Astrocyte (in vitro differentiated cells and primary cell): ENCODE results near the gene NAALADL2. TPM values are rescaled to one million over a fixed set of nuclear protein-coding genes. Genes with fewer than 3 reads are reported as not detected.

Source experiments
- DNase-seq: peaks from one replicate; pipeline ENCODE4 v3.0.0-alpha.2; 2010; ENCODE audit warnings: low read depth
- FAIRE-seq: peaks from 2 replicates; lab custom pipeline; 2011; peaks lifted over from hg19 to GRCh38; lab: Jason Lieb, UNC
- H2AFZ ChIP-seq: 2 replicates; pipeline ENCODE4 v1.6.0; 2012; ENCODE audit warnings: low read depth, low read length, inconsistent platforms
- H3K27ac ChIP-seq: 2 replicates; pipeline ENCODE4 v1.5.1; 2011; ENCODE audit warnings: low read depth, low read length, inconsistent platforms
- H3K27me3 ChIP-seq: 2 replicates; pipeline ENCODE4 v1.6.0; 2011; ENCODE audit warnings: low read length, inconsistent platforms; ENCODE audit not compliant: insufficient read depth
- H3K36me3 ChIP-seq: 2 replicates; pipeline ENCODE4 v1.5.1; 2011; ENCODE audit warnings: low read length, inconsistent platforms; ENCODE audit not compliant: insufficient read depth
- H3K4me1 ChIP-seq: 2 replicates; pipeline ENCODE4 v1.5.1; 2011; ENCODE audit warnings: low read length, inconsistent platforms; ENCODE audit not compliant: insufficient read depth
- H3K4me2 ChIP-seq: 2 replicates; pipeline ENCODE4 v1.6.0; 2012; ENCODE audit warnings: low read length, inconsistent platforms
- H3K4me3 ChIP-seq: 2 replicates; pipeline ENCODE4 v1.5.1; 2011; ENCODE audit warnings: low read depth, mild to moderate bottlenecking, low read length, inconsistent platforms; ENCODE audit not compliant: insufficient read depth
- H3K79me2 ChIP-seq: 2 replicates; pipeline ENCODE4 v1.6.0; 2012; ENCODE audit warnings: mild to moderate bottlenecking, low read length, inconsistent platforms; ENCODE audit not compliant: insufficient read depth
- H3K9ac ChIP-seq: 2 replicates; pipeline ENCODE4 v1.6.0; 2012; ENCODE audit warnings: mild to moderate bottlenecking, low read length, inconsistent platforms
- H3K9me3 ChIP-seq: 2 replicates; pipeline ENCODE4 v1.5.1; 2012; ENCODE audit warnings: low read depth, mild to moderate bottlenecking, low read length, inconsistent platforms; ENCODE audit not compliant: insufficient read depth
- H4K20me1 ChIP-seq: 2 replicates; pipeline ENCODE4 v1.6.0; 2012; ENCODE audit warnings: low read length, inconsistent platforms; ENCODE audit not compliant: insufficient read depth
- H3K27ac Mint-ChIP-seq: one replicate; pipeline ENCODE4 v1.8.0; 2021; ENCODE audit warnings: mild to moderate bottlenecking, mixed read lengths; ENCODE audit not compliant: unreplicated experiment
- H3K27me3 Mint-ChIP-seq: one replicate; pipeline ENCODE4 v1.8.0; 2021; ENCODE audit warnings: low read depth, mixed read lengths; ENCODE audit not compliant: unreplicated experiment
- H3K36me3 Mint-ChIP-seq: one replicate; pipeline ENCODE4 v1.8.0; 2021; ENCODE audit warnings: low read depth, mixed read lengths; ENCODE audit not compliant: unreplicated experiment
- H3K4me1 Mint-ChIP-seq: one replicate; pipeline ENCODE4 v1.8.0; 2021; ENCODE audit warnings: low read depth, mixed read lengths; ENCODE audit not compliant: unreplicated experiment
- H3K4me3 Mint-ChIP-seq: one replicate; pipeline ENCODE4 v1.8.0; 2021; ENCODE audit warnings: mild to moderate bottlenecking, moderate library complexity, mixed read lengths; ENCODE audit not compliant: unreplicated experiment
- H3K9me3 Mint-ChIP-seq: one replicate; pipeline ENCODE4 v1.8.0; 2021; ENCODE audit warnings: mild to moderate bottlenecking, mixed read lengths; ENCODE audit not compliant: unreplicated experiment
- EZH2 ChIP-seq: IDR thresholded peaks from 2 replicates; pipeline ENCODE4 v1.6.1; 2012; ENCODE audit warnings: mild to moderate bottlenecking, low read length, inconsistent platforms; ENCODE audit not compliant: insufficient read depth
- total RNA-seq: library from RNA; stranded (reverse); gene quantifications from 2 replicates; pipeline ENCODE4 v1.2.1, GENCODE V29; 2021
- TF ChIP-seq, protein P1 (sequence below): IDR thresholded peaks from 2 replicates; pipeline ENCODE4 v1.5.1; 2011; ENCODE audit warnings: low read depth, mild to moderate bottlenecking, inconsistent platforms, low read length, moderate library complexity; ENCODE audit not compliant: insufficient read depth

Gene NAALADL2
- total RNA-seq, 1 donor from 2014 or later = 2.7 TPM

DNA sequence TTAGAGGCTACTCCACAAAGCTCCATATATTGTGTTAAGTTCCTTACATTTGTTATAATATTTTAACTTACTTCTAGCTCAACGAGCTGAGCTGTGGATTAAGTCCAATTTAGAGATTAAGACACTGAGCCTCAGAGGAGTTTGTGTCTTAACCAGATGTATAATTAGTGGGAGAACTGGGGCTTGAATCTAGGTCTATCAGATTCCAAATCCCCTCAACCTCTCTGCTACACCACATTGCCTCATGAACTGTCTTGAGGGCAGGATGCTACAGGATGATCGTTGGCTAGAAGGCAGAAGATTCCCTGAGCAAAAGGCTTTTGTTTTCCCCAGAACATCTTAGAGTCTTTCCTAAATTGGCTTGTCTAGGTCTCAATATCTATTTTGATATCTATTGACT is 890.8 kb downstream of the NAALADL2 start:
- Histone ChIP-seq H3K9me3 (no peaks in the 10 kb centered on the region), H3K4me2 (no peak overlapping the region), H3K27ac (no peak overlapping the region), H2AFZ (no peak overlapping the region), H3K4me1 (no peaks in the 10 kb centered on the region), H3K9ac (no peak overlapping the region), H3K4me3 (no peak overlapping the region), H4K20me1 (no peaks in the 10 kb centered on the region), H3K36me3 (no peaks in the 10 kb centered on the region), H3K79me2 (no peaks in the 10 kb centered on the region), H3K27me3 (no peaks in the 10 kb centered on the region)
- Mint-ChIP-seq H3K4me1 (peaks cover 2% of the 10 kb centered on the region), H3K27me3 (no peaks in the 10 kb centered on the region), H3K36me3 (no peaks in the 10 kb centered on the region), H3K9me3 (no peaks in the 10 kb centered on the region), H3K27ac (no peak overlapping the region), H3K4me3 (no peak overlapping the region)
- DNase-seq (no peak), FAIRE-seq (no peak)
- TF ChIP-seq, protein P1, sequence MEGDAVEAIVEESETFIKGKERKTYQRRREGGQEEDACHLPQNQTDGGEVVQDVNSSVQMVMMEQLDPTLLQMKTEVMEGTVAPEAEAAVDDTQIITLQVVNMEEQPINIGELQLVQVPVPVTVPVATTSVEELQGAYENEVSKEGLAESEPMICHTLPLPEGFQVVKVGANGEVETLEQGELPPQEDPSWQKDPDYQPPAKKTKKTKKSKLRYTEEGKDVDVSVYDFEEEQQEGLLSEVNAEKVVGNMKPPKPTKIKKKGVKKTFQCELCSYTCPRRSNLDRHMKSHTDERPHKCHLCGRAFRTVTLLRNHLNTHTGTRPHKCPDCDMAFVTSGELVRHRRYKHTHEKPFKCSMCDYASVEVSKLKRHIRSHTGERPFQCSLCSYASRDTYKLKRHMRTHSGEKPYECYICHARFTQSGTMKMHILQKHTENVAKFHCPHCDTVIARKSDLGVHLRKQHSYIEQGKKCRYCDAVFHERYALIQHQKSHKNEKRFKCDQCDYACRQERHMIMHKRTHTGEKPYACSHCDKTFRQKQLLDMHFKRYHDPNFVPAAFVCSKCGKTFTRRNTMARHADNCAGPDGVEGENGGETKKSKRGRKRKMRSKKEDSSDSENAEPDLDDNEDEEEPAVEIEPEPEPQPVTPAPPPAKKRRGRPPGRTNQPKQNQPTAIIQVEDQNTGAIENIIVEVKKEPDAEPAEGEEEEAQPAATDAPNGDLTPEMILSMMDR = no peak
- no peak for TF ChIP-seq EZH2

DNA sequence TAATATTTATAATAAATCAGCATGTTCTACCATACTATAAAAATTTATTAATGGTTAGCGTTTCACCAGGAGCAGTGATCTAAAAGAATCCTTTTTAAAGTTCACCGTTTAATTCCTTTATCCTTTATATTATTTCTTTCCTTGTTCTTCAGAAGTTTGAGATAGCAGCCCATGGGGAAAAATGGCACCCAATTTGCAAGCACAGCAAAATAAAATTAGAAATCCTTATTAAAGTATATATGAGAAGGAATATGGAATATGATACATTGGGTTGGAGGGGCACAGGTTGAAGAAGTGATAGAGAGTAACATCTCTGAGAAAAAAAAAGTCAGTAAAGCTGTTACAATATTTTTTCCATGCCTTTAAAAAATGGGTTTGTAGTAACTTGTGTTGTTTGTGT is 892.0 kb downstream of the NAALADL2 start:
- no peaks in the 10 kb centered on the region for H3K36me3 ChIP-seq
- no peaks in the 10 kb centered on the region for H4K20me1 ChIP-seq
- no peaks in the 10 kb centered on the region for H3K9me3 Mint-ChIP-seq
- H3K4me1 Mint-ChIP-seq = peaks cover 2% of the 10 kb centered on the region
- H3K79me2 ChIP-seq = no peaks in the 10 kb centered on the region
- no peak overlapping the region for H3K4me3 Mint-ChIP-seq
- no peaks in the 10 kb centered on the region for H3K4me1 ChIP-seq
- no peak overlapping the region for H3K27ac ChIP-seq
- H2AFZ ChIP-seq = no peak overlapping the region
- H3K27ac Mint-ChIP-seq = no peak overlapping the region
- no peak overlapping the region for H3K4me3 ChIP-seq
- no peak for FAIRE-seq
- no peak for DNase-seq
- TF ChIP-seq EZH2 = no peak
- TF ChIP-seq, protein P1 = no peak
- no peaks in the 10 kb centered on the region for H3K27me3 ChIP-seq
- no peaks in the 10 kb centered on the region for H3K36me3 Mint-ChIP-seq
- no peak overlapping the region for H3K4me2 ChIP-seq
- no peaks in the 10 kb centered on the region for H3K9me3 ChIP-seq
- no peaks in the 10 kb centered on the region for H3K27me3 Mint-ChIP-seq
- H3K9ac ChIP-seq = no peak overlapping the region

DNA sequence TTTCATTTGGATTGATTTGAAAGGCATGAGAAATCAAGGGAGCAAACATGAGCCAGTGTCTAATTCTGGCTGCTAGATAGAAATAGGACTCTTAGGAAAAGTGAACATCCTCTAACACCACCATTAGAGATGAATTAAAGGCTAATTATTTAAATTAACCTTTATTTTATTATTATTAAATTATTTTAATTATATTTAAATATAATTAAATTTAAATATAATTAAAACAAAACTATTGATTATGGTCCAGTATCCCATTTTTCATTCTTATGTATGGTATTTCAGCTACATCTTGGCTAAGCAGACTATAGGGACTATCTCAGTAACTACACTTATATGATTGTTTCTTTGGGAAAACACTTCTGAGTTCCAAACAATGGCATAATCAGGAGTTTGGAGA is 904.8 kb downstream of the NAALADL2 start:
- DNase-seq (no peak), FAIRE-seq (no peak)
- H3K4me3 Mint-ChIP-seq = no peak overlapping the region
- no peak overlapping the region for H2AFZ ChIP-seq
- no peaks in the 10 kb centered on the region for H3K36me3 ChIP-seq
- no peak for TF ChIP-seq EZH2
- TF ChIP-seq, protein P1 = no peak
- H3K27ac ChIP-seq = no peak overlapping the region
- H3K4me2 ChIP-seq = no peak overlapping the region
- H3K9ac ChIP-seq = no peak overlapping the region
- no peaks in the 10 kb centered on the region for H3K36me3 Mint-ChIP-seq
- no peaks in the 10 kb centered on the region for H3K27me3 ChIP-seq
- no peaks in the 10 kb centered on the region for H3K4me1 Mint-ChIP-seq
- no peaks in the 10 kb centered on the region for H3K9me3 ChIP-seq
- H3K9me3 Mint-ChIP-seq = no peaks in the 10 kb centered on the region
- no peaks in the 10 kb centered on the region for H4K20me1 ChIP-seq
- H3K27me3 Mint-ChIP-seq = no peaks in the 10 kb centered on the region
- no peaks in the 10 kb centered on the region for H3K4me1 ChIP-seq
- H3K79me2 ChIP-seq = no peaks in the 10 kb centered on the region
- no peak overlapping the region for H3K4me3 ChIP-seq
- H3K27ac Mint-ChIP-seq = no peak overlapping the region
